NCI-H526 treated with DMSO at 0.1 percent for 48 hours (cell line): ENCODE data around the gene CCDC85C.
A peak's percentile ranks its signal among the peaks of the same experiment; 100 is the strongest.

Experiments used
- DNase-seq: peaks from one replicate; lab custom pipeline; 2025; lab: John Stamatoyannopoulos, UW

The CCDC85C gene

DNA sequence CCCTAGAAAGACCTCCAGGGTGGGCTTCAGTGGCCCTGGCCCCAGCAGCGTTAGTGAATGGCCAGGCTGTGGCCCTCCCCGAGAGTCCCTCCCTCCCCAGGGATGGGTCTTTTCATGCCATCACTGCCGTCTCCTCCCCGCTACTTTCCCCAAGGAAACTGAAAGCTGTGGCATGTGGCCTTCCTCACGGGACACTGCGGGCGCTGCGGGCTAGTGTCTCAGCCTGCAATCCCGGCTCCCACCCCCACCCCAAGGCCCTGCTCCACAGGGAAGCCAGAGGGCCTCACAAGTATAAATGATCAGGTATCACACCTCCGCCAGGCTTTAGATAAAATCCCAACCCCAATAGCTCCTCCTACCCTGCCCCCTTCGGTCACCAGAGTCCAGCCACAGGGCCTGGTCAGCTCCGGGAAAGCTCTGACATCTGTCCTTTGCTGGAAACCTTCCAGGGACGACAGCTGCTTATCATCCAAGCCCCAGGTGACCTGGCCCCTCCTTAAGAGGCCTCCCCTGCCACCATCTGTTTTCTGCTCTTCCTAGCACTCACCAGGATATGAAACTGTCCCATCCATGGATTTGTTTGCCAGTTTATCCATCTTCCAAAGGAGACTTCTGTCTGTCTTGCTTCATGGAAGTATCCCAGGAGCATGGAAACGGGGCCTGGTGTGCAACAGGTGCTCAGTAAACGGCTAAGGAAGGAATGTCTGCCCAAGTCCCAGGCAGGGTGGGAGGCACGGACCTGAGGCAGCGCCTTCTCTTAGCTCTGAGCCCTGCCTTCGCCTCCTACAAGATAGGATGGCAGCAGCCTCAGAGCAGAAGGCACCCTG lies 31.6 kb downstream of the CCDC85C start:
- no peak for DNase-seq

GRCh38 chr14:99571303-99571986 lies 32.6 kb downstream of the CCDC85C start:
- DNase-seq: no peak

DNA sequence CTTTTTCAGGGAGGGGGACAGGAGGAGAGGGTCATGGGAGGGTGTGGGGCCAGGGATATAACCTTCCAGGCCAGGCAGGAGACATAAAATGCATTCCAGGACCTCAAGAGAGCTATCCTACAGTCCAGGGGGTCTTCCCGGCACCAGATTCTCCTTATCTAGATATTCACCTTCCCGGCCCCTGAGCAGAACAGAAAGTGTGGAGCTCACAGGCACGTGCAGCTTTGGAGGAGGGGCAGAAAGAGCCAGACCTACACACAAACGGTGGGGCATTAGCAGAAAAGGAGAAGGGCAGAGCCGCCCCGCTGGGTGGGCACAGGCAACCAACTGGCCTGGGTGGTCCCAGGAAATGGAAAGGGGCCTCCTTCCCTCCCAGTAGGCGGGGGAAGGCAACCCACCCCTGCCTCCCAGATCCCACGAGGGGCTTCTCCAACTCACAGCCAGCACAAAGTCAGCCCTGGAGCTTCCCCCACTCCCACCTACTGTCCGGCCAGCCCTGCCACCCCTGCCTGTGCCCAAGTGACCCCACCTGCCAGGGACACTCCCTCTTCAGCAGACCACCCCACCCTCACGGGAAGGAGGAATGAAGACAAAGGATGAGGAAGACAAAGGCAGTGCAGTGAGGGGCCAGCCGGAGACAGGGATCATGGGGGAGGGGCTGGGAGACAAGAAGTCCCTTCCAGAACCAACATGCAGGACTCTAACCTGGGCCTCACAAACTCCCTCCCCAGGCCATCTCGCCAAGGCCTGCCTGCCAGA lies 33.3 kb downstream of the CCDC85C start:
- DNase-seq: no peak

DNA sequence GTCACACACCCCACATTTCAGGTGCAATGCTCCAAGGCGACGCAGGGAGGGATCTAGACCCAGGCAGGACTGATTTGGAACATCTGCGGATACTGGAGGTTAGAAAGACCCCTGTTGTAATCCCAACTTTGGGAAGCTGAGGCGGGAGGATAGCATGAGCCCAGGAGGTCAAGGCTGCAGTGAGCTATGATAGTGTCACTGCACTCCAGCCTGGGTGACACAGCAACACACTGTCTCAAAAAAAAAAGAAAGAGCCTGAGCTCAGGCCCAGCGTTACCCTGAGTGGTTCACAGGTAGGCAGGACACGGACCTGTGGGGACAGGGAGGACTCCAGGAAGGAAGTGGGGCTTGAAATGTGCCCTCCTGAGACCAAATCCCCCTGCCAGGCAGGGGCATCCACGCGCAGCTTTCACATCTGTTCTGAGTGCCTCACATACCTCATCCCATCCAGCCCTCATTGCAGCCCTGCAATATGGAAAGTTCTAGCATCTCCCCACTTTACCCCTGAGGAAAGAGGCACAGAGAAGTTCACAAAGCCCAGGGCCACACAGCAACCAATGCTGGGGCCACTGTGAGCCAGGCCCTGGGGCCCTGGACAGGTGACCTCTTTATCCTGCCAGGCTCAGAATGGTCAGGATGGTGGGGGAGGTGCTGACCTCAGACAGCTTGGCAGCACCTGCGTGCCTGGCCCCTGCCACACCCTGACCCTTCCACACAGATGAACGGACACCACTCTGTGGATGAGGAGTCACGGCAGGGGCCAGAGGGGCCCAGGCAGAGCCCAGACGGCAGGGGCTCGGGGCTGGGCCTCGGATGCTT lies 34.1 kb downstream of the CCDC85C start:
- no peak for DNase-seq

- DNase-seq: no peak
These were observed 35.1 kb downstream of the CCDC85C start for GRCh38 chr14:99568567-99569560.

DNA sequence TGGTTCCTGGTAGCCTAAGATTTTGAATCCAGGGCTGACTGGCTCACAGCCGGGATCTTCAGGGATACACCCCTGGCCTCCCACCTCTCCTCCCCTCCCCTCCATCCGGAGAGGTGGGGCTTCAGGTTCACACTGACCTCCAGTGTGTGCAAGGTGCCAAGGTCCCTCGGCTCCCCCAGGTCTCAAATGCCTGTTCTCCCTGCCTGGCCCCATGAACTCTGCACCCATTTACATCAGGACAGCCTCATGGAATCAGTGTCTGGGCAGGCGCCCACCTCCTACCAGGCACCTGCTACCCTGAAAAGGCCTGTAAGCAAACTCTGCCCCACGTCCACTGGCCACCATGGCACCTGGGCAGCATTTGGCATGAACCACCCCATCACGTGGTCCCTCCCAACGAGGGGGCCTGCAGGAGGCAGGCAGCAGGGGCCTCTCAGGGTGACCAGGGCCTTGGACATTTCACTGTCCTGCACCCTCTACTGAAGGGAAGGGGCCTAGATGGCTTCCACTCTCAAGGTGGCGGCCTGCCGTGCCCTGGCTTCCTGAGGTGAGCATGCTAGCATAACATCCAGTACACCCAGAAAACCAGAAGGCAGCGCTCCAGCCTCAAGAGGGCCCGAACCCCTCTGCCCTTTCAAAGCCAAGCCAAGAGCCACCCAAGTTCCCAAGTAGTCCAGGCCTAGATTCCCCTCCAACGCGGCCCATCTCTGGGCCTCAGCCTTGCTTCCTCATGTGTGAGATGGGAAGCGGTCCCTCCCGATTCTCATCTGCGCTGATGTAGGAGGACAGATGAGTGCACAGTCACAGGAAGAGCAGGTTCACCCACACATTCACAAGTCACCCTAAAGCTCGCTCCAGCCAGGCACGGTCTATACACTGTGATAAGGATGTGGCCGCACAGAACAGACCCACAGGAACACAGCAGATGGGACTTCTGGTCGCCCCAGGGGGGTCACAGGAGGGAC lies 37.3 kb downstream of the CCDC85C start:
- no peak for DNase-seq

DNA sequence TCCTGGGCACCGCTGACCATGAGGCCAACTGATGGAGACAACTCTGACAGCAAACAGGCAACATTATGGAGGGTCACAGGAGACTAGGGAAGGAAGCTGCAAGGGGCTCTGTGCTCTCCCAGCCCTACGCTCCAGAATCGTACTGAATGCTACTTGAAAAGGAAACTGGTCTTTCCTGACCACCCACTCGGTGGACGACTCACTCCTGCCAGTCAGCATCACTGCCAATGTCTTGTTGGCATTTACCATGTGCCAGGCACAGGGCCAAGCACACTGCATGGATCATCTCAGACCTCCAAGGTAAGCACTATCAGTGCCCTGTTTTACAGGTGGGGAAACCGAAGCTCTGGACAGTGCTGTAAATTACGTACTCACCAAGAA lies 38.0 kb downstream of the CCDC85C start:
- no peak for DNase-seq

- no peak for DNase-seq
These were observed 38.6 kb downstream of the CCDC85C start for GRCh38 chr14:99565383-99565782.

DNA sequence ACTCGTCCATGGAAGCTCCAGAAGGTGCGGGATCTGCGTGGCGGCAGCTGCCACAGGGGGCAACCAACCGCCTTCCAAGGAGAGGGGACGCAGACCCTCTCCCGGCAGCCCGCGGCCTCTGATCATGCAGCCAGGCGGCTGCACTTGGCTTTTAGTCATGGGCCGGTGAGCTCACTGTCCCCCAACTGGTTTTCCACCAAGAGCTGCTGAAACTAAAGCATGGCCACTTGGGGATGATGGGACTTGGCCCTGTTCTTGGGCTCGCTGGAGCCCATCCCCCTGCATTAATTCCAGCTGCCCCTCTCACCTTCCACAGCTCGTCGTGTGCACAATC lies 39.1 kb downstream of the CCDC85C start:
- no peak for DNase-seq

- no peak for DNase-seq
These were observed 39.6 kb downstream of the CCDC85C start for GRCh38 chr14:99564256-99564925.

DNA sequence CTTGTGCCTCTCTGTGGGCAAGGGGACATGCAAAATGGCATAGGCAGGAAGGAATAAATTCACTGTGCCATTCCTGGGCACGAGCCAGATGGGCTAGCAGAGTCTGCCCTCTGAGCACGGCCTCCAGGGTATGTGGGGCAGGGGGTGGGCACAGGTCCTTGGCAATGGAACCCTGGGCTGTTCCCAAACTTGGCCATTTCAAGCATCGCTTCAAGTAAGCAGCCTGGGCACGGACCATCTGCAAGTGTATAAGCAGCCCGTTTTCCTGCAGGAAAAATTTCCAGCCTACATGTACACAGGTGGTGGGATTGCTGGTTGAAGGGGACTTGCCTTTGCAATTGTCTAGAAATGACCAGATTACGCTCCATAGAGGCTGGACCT lies 40.3 kb downstream of the CCDC85C start:
- no peak for DNase-seq

- DNase-seq: peak; percentile 52
These were observed 40.9 kb downstream of the CCDC85C start for GRCh38 chr14:99562856-99563748.

DNA sequence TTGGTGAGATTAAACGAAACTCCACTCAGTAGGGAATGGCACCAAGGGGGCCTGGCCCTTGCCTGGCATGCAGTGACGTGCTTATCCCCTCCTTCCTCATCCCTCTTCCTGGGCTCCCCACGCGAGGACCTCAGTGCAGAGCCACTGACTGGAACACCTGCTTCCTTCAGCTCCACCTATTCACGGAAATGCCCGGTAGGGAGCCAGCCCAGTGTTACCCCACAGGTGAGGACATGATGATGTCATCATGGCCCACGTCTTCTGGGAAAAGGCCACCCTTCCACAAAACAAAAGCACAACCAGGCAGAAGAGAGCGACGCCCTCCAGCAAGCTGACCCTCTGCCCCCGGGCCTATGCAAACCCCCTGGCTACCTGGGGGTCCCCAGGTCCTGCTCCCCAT lies 42.1 kb downstream of the CCDC85C start:
- no peak for DNase-seq

- no peak for DNase-seq
These were observed 42.9 kb downstream of the CCDC85C start for GRCh38 chr14:99560922-99561683.

DNA sequence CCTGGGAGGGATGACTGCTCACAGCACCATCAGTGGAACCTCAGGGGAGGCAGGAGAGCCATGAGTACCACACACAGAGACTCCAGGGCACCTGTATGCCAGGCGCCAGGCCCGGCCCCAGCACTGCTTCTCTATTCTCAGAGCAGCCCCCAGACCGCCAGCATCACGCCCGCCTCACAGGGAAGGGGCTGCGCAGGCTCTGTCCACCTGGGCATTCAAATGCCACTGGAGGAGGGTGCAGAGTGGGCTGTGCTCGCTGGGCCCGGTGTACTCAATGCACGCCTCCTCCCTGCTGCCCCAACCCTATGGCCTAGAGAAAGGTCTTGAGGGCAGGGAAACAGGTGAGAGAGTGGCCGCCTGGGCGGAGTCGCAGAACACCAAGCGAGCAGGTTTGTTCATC lies 43.6 kb downstream of the CCDC85C start:
- no peak for DNase-seq

- DNase-seq: no peak
These were observed 44.6 kb downstream of the CCDC85C start for GRCh38 chr14:99559286-99559990.
